ENCODE measurements around the gene MRTFA.

Gene MRTFA

GRCh38 chr22:40367342-40367741 is 269.2 kb downstream of the MRTFA start:
- in situ Hi-C loops (cut with MboI; ENCODE audit: low sequenced_read_pairs) = no loop called here

- in situ Hi-C loops (cut with MboI; ENCODE audit: low sequenced_read_pairs) = no loop called here
These were observed 270.5 kb downstream of the MRTFA start for GRCh38 chr22:40366068-40366467.

- in situ Hi-C loops (cut with MboI; ENCODE audit: low sequenced_read_pairs) = no loop called here
These were observed 272.1 kb downstream of the MRTFA start for GRCh38 chr22:40364431-40364830.

- in situ Hi-C loops (cut with MboI; ENCODE audit: low sequenced_read_pairs) = no loop called here
These were observed 273.5 kb downstream of the MRTFA start for GRCh38 chr22:40363059-40363458.

GRCh38 chr22:40361100-40361499 is 275.4 kb downstream of the MRTFA start:
- in situ Hi-C loops (cut with MboI; ENCODE audit: low sequenced_read_pairs) = no loop called here
